NCI-H2171 (cell line): ENCODE measurements around the gene PRTN3.
"Not testable (repeated sequence)": the region's sequence is repeated elsewhere in the genome, so short reads cannot be mapped to it uniquely, and the experiment has no call there.

ENCODE experiments used
- DNase-seq: peaks from one replicate; lab custom pipeline; 2025; lab: John Stamatoyannopoulos, UW

PRTN3 gene

DNA sequence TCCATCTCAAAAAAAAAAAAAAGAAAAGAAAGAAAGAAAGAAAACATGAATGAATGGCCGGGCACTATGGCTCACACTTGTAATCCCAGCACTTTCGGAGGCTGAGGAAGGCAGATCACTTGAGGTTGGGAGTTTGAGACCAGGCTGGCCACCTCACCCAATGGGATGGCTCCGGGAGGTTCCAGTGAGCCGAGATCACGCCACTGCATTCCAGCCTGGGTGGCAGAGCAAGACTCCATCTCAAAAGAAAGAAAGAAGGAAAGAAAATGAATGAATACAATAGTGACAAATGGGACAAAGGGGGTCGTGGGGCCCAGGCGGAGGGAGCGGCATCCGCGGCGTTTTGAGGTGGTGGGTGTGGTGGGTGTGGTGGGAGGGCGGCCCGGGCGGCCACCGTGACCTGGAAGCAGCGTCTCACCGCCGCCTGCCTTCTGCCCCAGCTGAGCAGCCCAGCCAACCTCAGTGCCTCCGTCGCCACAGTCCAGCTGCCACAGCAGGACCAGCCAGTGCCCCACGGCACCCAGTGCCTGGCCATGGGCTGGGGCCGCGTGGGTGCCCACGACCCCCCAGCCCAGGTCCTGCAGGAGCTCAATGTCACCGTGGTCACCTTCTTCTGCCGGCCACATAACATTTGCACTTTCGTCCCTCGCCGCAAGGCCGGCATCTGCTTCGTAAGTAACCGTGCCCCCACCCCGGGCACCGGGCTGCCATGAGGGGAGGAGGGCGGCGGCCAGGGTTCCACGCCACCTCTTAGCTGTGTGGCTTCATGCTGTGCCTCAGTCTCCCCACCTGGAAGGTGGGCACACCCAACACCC, 5.1 kb downstream of the PRTN3 start:
- DNase-seq, result no peak

DNA sequence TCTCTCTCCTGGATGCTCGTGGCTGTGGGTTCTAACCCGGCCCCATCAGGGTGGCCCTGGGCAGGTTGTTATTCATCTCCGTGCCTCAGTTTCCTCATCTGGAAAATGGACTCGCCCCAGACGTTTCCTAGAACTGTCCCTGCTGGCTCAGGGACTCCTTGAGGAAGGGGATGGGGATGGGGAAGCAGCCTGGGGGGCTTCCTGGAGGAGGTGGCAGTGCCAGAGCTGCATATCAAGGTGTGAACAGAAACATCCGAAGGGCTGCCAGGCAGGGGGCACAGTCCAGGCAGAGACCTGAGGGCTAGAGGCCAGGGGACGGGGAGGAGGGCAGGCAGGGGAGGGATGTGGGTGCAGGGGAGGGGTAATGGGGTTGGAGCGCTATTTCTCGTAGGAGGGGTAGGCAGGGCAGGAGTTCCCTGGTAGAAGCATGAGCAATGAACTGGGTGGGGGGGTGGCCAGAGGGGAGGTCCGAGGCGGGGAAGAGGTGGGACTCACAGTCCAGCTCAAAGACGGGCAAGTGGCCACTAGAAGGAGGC, 7.7 kb downstream of the PRTN3 start:
- DNase-seq, result no peak

DNA sequence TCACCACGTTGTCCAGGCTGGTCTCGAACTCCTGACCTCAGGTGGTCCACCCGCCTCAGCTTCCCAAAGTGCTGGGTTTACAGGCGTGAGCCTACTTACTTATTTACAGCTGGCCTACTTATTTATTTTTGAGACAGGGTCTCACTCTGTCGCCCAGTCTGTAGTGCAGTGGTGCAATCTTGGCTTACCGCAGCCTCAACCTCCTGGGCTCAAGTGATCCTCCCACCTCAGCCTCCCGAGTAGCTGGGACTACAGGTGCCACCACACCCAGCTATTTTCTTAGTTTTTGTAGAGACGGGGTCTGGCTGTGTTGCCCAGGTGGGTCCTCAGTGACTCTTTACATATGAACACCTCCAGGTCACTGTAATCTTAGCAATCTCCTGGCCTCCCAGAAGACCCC, 8.4 kb downstream of the PRTN3 start:
- not testable (repeated sequence) for DNase-seq

DNA sequence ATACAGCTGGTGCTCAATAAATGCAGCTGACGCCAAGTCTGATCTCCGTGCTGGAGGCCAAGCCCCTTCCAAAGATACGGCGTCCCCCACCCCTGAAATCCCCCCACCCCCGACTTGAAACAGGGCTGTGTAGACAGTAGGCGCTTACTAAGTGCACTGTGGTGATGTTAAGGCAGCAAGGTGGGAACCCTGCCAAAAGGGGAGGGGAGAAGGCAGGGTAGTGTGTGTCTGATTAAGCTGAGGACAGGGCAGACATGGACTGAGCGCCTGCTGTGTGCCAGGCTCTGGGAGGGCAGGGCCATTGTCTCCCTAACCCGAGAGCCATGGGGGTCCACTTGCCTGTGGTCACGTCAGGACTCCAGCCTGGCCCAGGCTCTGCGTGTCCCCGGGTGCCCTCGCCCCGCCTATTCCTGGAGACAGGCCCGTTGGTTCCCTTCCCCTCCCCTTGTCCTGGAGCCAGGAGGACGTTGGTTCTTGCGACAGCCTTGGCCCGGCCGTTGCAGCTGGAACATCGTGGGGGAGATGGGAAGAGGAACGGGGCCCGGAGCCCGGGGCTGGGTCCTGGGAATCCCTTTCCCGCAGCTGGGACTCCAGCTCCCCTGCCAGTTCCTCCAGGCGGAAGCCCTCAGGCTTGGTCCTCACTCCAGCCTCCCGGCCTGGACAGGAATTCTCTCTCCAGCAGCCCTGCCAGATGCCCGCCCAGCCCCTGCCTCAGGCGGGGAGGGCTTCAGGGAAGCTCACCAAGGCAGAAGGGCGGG, 9.6 kb downstream of the PRTN3 start:
- no peak for DNase-seq

DNA sequence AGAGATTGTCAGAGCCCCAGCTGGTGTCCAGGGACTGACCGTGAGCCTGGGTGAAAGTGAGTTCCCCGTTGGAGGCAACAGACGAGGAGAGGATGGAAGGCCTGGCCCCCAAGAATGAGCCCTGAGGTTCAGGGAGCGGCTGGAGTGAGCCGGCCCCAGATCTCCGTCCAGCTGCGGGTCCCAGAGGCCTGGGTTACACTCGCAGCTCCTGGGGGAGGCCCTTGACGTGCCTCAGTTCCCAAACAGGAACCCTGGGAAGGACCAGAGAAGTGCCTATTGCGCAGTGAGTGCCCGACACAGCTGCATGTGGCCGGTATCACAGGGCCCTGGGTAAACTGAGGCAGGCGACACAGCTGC, 10.2 kb downstream of the PRTN3 start:
- DNase-seq, result no peak

DNA sequence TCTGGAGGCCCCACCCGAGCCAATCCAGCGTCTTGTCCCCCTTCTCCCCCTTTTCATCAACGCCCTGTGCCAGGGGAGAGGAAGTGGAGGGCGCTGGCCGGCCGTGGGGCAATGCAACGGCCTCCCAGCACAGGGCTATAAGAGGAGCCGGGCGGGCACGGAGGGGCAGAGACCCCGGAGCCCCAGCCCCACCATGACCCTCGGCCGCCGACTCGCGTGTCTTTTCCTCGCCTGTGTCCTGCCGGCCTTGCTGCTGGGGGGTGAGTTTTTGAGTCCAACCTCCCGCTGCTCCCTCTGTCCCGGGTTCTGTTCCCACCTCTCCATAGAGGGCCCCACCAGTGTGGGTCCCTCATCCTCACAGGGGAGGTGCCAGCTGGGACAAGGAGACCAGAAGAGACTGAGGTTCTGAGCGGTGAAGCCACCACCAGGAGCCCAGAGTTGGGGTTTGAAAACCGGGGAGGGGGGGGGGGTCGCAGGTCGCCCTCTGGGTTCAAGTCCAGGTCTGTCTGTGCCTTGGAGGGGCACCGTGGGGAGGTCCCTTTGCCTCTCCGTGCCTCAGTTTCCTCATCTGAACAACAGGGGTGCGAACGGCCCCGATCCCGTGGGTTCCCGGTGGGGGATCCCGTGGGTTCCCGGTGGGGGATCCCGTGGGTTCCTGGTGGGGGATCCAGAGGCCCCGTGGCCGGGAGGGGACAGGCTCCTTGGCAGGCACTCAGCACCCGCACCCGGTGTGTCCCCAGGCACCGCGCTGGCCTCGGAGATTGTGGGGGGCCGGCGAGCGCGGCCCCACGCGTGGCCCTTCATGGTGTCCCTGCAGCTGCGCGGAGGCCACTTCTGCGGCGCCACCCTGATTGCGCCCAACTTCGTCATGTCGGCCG, 11.6 kb downstream of the PRTN3 start, which contains the start of gene ELANE:
TSS of gene ELANE (plus strand) at position 168 of the 878 bp plus-strand sequence. CDS start at position 194, 26 bp downstream.
- DNase-seq, result no peak

DNA sequence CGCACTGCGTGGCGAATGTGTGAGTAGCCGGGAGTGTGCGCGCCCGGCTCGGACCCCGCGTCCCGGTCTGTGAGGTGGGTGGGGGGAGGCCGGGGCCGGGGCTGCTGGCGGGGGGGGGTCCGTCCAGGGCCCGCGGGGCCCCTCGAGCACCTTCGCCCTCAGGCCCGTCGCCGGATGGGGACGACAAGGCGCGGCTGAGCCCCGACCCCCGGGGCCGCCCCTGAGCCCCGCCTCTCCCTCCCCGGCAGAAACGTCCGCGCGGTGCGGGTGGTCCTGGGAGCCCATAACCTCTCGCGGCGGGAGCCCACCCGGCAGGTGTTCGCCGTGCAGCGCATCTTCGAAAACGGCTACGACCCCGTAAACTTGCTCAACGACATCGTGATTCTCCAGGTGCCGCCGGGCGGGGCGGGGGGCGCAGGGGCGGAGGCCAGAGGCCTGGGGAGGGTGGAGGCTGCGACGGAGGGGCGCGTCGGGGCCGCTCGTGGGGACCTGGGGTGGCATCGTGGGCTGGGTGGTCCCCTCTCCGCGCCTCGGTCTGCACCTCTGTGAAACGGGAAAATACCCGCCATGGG, 12.3 kb downstream of the PRTN3 start:
- DNase-seq, result no peak

DNA sequence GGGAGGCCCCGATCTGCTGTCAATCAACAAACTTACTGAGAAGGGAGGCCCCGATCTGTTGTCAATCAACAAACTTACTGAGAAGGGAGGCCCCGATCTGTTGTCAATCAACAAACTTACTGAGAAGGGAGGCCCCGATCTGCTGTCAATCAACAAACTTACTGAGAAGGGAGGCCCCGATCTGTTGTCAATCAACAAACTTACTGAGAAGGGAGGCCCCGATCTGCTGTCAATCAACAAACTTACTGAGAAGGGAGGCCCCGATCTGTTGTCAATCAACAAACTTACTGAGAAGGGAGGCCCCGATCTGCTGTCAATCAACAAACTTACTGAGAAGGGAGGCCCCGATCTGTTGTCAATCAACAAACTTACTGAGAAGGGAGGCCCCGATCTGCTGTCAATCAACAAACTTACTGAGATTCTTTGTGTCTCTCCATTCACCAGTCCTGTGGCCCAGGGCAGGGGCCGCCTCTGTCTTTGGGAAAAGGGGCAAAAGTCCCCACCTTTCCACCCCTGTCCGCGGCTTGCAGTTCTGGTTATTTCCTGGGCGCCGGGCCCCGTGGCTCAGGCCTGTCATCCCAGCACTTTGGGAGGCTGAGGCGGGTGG, 12.9 kb downstream of the PRTN3 start:
- DNase-seq, result not testable (repeated sequence)

DNA sequence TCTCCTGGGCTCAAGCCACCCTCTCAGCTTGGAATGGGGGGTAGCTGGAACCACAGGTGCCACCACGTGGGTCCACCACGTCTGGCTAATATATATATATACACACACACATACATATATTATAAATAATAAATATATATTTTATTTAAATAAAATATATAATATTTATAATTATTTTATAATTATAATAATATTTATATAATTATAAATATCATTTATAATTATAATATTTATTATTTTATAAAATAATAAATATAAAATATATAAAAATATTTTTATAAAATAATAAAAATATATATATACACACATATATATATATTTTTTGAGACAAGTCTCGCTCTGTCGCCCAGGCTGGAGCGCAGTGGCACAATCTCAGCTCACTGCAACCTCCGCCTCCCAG, 13.8 kb downstream of the PRTN3 start:
- DNase-seq, result no peak

DNA sequence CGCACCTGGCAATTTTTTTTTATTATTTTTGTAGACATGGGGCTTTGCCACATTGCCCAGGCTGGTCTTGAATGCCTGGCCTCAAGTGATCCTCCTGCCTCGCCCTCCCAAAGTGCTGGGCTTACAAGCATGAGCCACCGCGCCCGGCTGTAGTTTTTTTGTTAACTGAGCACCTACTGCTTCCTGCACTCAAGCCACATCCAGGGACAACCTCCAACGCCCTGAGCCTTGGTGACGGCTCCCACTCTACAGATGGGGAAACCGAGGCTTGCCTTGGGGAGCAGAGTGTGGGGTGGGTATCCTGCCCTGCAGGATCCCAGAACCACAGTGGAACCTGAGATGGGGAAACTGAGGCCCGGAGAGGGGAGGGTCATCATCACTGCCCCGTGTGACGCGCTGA, 14.3 kb downstream of the PRTN3 start:
- DNase-seq, result no peak

DNA sequence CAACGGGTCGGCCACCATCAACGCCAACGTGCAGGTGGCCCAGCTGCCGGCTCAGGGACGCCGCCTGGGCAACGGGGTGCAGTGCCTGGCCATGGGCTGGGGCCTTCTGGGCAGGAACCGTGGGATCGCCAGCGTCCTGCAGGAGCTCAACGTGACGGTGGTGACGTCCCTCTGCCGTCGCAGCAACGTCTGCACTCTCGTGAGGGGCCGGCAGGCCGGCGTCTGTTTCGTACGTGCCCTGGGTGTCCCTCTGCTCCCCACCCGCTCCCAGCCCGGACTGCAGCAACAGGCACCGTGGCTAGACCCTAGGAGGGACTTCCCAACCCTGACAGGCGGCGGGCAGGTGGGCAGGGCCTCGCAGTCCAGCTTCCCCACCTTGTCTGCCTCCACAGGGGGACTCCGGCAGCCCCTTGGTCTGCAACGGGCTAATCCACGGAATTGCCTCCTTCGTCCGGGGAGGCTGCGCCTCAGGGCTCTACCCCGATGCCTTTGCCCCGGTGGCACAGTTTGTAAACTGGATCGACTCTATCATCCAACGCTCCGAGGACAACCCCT, 14.8 kb downstream of the PRTN3 start:
- DNase-seq, result no peak

DNA sequence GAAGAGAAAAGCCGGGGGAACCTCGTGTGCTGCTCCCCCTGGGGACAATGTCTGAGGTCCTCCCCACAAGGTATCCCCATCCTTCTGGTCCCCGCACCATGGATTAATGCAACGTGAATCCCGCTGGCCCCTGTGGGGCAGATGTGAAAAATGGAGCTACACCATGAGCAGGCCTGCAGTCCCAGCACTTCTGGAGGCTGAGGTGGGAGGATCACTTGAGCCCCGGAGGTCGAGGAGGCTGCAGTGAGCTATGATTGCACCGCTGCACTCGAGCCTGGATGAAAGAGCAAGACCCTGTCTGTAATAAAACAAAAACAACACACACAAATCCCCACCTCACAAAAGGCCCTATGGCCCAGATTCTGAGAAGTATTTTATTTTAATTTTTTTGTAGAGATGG, 17.5 kb downstream of the PRTN3 start:
- no peak for DNase-seq

DNA sequence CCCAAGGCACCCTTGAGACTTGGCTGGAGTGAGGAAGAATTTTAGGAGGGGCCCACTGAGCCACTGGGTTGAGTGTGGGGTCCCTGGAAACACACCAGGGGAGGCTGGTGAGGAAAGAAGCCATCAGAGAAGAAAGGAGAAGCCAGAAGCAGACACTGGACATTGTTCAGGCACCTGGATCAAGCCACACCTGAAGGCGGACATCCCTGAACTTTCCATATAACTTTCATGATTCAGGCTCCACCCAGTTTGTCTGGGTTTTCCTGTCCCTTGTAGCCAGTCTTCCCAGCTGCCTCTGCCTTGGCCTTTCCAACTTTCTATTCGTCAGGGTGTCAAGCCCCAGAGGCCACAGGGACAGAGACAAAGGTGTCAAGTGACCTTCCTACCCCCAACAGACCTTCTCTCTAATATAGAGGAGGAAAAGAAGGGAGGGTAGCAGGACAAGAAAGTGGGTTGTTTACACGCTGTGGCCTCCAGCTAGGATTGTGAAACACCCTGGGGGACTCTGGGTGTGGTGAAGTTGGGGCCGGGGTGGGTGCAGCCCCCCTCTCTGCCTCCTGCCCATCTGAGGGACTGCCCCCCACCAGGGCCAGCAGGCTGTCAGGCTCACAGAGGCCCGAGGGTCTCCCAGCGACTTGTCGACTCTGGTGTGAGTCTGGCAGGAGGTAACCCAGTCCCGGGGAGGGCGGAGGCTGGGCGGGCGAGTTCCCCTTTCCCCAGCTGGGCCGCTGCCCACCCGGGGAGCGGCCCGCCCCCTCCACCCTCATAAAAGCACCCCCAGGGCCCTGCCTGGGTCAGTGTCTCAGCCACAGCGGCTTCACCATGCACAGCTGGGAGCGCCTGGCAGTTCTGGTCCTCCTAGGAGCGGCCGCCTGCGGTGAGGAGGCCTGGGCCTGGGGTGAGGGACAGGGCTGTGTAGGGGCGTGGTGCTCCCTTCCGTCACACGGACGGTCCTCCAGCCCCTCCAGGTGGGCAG, 18.4 kb downstream of the PRTN3 start, which contains the start of gene CFD:
TSS of gene CFD (plus strand) at position 797 of the 976 bp plus-strand sequence. CDS start at position 823, 26 bp downstream.
- DNase-seq, result no peak

DNA sequence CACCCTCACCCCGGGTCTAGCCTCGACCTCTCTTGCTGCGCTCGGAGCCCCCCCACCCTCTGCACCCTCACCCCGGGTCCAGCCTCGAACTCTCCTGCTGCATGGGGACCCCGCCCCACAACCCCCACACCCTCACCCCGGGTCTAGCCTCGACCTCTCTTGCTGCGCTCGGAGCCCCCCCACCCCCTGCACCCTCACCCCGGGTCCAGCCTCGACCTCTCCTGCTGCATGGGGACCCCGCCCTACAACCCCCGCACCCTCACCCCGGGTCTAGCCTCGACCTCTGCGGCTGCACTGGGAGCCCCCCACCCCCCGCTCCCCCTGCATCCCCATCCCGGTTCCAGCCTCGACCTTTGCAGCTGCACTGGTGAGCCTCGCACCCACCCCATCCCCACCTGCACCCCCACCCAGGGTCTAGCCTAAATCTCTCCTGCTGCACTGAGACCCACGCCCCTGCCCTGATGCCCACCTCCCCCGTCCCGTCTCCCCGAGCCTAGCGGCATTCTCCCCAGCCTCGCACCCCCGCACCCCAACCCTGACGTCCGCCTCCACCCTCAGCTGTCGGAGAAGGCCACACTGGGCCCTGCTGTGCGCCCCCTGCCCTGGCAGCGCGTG, 20.4 kb downstream of the PRTN3 start:
- DNase-seq, result no peak

DNA sequence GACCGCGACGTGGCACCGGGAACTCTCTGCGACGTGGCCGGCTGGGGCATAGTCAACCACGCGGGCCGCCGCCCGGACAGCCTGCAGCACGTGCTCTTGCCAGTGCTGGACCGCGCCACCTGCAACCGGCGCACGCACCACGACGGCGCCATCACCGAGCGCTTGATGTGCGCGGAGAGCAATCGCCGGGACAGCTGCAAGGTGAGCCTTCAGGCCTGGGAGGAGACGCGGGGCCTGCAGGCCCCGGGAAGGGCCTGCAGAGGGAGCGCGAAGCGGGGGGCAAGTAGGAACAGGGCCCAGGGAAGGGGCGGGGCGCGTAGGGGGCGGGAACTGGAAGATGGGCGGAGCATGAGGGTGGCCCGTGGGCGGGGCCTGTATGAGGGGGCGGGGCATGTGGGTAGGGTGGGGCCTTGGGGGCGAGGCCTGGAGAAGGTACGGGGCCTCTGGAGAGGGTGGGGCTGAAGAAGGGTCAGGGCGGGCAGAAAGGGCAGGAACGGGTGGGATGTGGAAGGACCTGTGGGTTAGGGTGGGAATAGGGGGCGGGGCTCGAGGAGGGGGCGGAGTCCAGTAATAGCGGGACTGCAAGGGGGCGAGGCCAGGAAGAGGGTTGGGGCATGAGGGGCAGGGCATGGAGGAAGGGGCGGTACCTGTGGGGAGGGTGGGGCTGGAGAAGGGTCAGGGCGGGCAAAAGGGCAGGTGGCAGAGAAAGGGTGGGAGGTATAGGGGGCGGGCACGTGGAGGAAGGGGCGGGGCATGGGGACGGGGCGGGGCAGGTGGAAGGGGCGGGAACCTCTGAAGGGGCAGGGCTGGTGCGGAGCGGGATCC, 21.2 kb downstream of the PRTN3 start:
- DNase-seq, result no peak

DNA sequence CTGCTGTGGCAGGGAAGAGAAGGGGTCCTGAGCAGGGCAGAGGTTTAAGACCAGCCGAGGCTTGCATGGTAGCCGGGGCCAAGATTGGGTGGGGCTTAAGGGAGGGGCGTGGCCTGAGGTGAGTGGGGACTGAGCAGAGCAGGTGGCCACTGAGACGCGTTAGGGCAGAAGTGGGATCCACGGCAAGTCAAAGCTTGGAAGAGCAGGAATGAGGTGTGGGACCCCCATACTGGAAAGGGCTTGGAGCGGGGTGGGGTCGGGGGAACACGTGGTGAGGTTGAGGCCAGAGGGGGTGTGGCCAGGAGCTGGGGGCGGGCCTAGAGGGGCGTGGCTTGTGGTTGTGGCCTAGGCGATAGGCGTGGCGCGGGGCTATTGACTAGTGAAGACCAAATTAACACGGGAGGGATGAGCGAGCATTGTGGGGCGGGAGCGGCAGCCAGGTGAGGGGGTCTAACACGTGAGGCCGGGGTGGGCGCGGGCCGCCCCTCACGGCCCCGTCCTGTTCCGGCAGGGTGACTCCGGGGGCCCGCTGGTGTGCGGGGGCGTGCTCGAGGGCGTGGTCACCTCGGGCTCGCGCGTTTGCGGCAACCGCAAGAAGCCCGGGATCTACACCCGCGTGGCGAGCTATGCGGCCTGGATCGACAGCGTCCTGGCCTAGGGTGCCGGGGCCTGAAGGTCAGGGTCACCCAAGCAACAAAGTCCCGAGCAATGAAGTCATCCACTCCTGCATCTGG, 21.9 kb downstream of the PRTN3 start:
- DNase-seq, result no peak

DNA sequence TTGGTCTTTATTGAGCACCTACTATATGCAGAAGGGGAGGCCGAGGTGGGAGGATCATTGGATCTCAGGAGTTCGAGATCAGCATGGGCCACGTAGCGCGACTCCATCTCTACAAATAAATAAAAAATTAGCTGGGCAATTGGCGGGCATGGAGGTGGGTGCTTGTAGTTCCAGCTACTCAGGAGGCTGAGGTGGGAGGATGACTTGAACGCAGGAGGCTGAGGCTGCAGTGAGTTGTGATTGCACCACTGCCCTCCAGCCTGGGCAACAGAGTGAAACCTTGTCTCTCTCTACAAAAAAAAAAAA, 22.5 kb downstream of the PRTN3 start:
- no peak for DNase-seq

DNA sequence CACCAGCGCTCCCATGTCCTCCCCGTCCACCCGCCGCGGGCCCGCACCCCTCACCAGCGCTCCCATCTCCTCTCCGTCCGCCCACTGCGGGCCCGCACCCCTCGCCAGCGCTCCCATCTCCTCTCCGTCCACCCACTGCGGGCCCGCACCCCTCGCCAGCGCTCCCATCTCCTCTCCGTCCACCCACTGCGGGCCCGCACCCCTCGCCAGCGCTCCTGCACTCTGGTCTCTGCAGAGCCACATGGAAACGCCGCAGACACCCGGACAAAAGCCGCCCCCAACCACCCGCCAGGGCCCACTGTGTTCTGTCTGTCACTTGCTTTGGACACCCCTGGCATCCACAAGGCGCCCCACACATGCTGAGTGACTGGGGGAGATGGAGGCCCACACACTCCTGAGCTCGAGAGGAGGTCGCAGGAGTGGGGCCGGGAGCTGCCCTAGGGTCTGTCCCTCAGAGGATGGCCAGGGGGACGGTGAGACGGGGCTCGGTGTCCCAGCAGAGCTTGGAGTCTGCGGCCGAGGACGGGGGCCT, 26.0 kb downstream of the PRTN3 start:
- no peak for DNase-seq
